ENCODE results near the gene HOXA7. TPM values are rescaled to one million over a fixed set of nuclear protein-coding genes. Genes with fewer than 3 reads are reported as not detected.
A peak's percentile ranks its signal among the peaks of the same experiment; 100 is the strongest.

The HOXA7 gene
- total RNA-seq, 1 donor, result 3.6 TPM

- Histone ChIP-seq H3K27ac (ENCODE audit: low read depth, low read length) (peak within 1 kb of the TSS; percentile 95), H4K20me1 (ENCODE audit: insufficient read depth, low read length) (no peaks in the 10 kb centered on the region), H3K36me3 (ENCODE audit: insufficient read depth, low read length) (peaks cover 8% of the 10 kb centered on the region), H3K79me2 (ENCODE audit: insufficient read depth, low read length) (peaks cover 97% of the 10 kb centered on the region), H3K9me3 (ENCODE audit: low read depth, low read length) (no peaks in the 10 kb centered on the region), H3K4me1 (ENCODE audit: insufficient read depth, low read length) (peaks cover 64% of the 10 kb centered on the region), H2AFZ (ENCODE audit: low read length) (peak within 1 kb of the TSS; percentile 71), H3K4me2 (ENCODE audit: insufficient read depth, low read length) (peak within 1 kb of the TSS; percentile 96), H3K27me3 (ENCODE audit: insufficient read depth, low read length) (no peaks in the 10 kb centered on the region), H3K4me3 (ENCODE audit: insufficient read depth, low read length) (peak within 1 kb of the TSS; percentile 92)
- DNase-seq (ENCODE audit: insufficient read length, low spot score, missing footprints), result peak; percentile 100
- TF ChIP-seq, protein P1, sequence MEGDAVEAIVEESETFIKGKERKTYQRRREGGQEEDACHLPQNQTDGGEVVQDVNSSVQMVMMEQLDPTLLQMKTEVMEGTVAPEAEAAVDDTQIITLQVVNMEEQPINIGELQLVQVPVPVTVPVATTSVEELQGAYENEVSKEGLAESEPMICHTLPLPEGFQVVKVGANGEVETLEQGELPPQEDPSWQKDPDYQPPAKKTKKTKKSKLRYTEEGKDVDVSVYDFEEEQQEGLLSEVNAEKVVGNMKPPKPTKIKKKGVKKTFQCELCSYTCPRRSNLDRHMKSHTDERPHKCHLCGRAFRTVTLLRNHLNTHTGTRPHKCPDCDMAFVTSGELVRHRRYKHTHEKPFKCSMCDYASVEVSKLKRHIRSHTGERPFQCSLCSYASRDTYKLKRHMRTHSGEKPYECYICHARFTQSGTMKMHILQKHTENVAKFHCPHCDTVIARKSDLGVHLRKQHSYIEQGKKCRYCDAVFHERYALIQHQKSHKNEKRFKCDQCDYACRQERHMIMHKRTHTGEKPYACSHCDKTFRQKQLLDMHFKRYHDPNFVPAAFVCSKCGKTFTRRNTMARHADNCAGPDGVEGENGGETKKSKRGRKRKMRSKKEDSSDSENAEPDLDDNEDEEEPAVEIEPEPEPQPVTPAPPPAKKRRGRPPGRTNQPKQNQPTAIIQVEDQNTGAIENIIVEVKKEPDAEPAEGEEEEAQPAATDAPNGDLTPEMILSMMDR (IDR thresholded peaks at IDR 0.05; ENCODE audit: extremely low read depth, low read depth, low read length), result no peak
These were observed 28.8 kb upstream of the HOXA7 start, which contains the start of gene HOXA11 for GRCh38 chr7:27185013-27185853. Gene HOXA11 (minus strand): TSS chr7:27185232. CDS start chr7:27185144, 88 bp downstream.

DNA sequence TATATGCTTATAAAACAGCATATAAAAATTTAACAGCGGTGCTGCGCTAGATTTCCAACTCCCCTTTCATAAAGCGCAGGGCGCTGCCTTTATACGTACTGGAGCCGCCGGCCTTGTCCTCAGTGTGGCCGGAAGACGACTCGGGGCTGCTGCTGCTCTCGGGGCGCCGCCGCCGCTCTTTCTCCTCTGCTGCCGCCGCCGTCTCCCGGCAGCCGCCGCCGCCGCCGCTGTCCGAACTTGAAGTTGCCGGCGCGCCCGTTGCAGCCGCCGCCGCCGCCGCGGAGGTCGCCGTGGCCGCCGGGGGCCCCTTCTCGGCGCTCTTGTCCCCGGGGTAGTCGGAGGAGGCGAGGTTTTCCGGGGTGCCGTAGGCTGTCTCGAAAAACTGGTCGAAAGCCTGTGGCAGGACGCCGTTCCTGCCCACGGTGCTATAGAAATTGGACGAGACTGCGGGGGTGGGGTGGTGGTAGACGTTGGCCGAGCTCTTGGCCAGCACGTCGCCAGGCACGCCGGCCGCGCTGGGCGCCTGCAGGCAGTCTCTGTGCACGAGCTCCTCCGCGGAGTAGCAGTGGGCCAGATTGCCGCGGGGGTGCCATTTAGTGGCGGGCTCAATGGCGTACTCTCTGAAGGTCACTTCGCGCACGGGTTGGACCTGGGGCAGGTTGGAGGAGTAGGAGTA, 28.0 kb upstream of the HOXA7 start:
- H3K4me1 ChIP-seq (ENCODE audit: insufficient read depth, low read length), result peaks cover 59% of the 10 kb centered on the region
- no peaks in the 10 kb centered on the region for H4K20me1 ChIP-seq (ENCODE audit: insufficient read depth, low read length)
- peak; percentile 89 for DNase-seq (ENCODE audit: insufficient read length, low spot score, missing footprints)
- peak overlapping the region; percentile 92 for H3K4me3 ChIP-seq (ENCODE audit: insufficient read depth, low read length)
- peak overlapping the region; percentile 69 for H2AFZ ChIP-seq (ENCODE audit: low read length)
- H3K36me3 ChIP-seq (ENCODE audit: insufficient read depth, low read length), result peaks cover 8% of the 10 kb centered on the region
- H3K4me2 ChIP-seq (ENCODE audit: insufficient read depth, low read length), result peak overlapping the region; percentile 96
- H3K27me3 ChIP-seq (ENCODE audit: insufficient read depth, low read length), result no peaks in the 10 kb centered on the region
- H3K27ac ChIP-seq (ENCODE audit: low read depth, low read length), result peak overlapping the region; percentile 95
- H3K9me3 ChIP-seq (ENCODE audit: low read depth, low read length), result no peaks in the 10 kb centered on the region
- TF ChIP-seq, protein P1 (IDR thresholded peaks at IDR 0.05; ENCODE audit: extremely low read depth, low read depth, low read length), result no peak
- peaks cover 96% of the 10 kb centered on the region for H3K79me2 ChIP-seq (ENCODE audit: insufficient read depth, low read length)

DNA sequence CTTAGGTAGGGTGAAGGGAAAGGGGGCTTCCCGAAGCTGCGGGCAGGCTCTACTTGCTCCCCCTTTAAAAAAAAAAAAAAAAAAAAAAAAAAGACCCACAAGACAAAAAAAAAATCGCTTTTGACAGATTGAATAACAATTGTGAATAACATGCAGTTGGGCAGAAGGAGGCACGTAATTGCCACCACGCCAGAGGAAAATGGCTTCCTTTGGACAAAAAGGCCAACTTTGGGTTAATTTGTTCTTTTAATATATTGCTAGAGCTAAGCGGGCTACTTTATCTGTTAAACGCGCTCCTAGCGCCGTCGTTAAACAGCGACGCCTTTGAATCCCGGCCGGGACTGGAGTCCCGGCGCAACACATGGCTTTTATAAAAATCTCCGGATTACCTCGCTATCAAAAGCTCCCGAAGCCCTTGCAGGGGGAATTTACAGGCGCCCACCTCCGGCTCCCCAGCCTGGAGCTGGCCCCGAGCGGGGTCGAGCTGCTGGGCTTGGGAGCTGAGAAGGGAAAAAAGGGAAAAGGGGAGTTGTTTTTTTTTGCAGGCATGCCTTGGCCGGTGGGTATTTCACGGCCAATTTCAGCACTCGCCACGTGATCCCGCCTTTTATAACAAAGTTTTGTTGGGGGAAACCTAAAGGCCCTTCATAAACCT, 27.3 kb upstream of the HOXA7 start:
- TF ChIP-seq, protein P1 (IDR thresholded peaks at IDR 0.05; ENCODE audit: extremely low read depth, low read depth, low read length), result no peak
- H4K20me1 ChIP-seq (ENCODE audit: insufficient read depth, low read length), result no peaks in the 10 kb centered on the region
- H3K4me2 ChIP-seq (ENCODE audit: insufficient read depth, low read length), result peak overlapping the region; percentile 96
- H3K4me3 ChIP-seq (ENCODE audit: insufficient read depth, low read length), result peak overlapping the region; percentile 92
- peak overlapping the region; percentile 95 for H3K27ac ChIP-seq (ENCODE audit: low read depth, low read length)
- H3K4me1 ChIP-seq (ENCODE audit: insufficient read depth, low read length), result peaks cover 57% of the 10 kb centered on the region
- H2AFZ ChIP-seq (ENCODE audit: low read length), result peak overlapping the region; percentile 12
- peaks cover 8% of the 10 kb centered on the region for H3K36me3 ChIP-seq (ENCODE audit: insufficient read depth, low read length)
- no peaks in the 10 kb centered on the region for H3K9me3 ChIP-seq (ENCODE audit: low read depth, low read length)
- peak; percentile 91 for DNase-seq (ENCODE audit: insufficient read length, low spot score, missing footprints)
- H3K79me2 ChIP-seq (ENCODE audit: insufficient read depth, low read length), result peaks cover 96% of the 10 kb centered on the region
- H3K27me3 ChIP-seq (ENCODE audit: insufficient read depth, low read length), result no peaks in the 10 kb centered on the region
